GM21737 (cell line): ENCODE measurements around the gene TP53RK.

Experiments
- ATAC-seq: cut with Tn5 transposase; IDR thresholded peaks from one replicate; pipeline ENCODE4 v1.9.1; 2021; ENCODE audit warnings: mild to moderate bottlenecking, moderate library complexity; ENCODE audit not compliant: unreplicated experiment

The TP53RK gene

GRCh38 chr20:46641424-46641823 is 47.8 kb downstream of the TP53RK start:
- no peak for ATAC-seq

- ATAC-seq, result no peak
These were observed 48.5 kb downstream of the TP53RK start for GRCh38 chr20:46640536-46641311.

GRCh38 chr20:46640044-46640443 is 49.2 kb downstream of the TP53RK start:
- ATAC-seq, result no peak

- no peak for ATAC-seq
These were observed 49.7 kb downstream of the TP53RK start for GRCh38 chr20:46639587-46639986.

GRCh38 chr20:46638898-46639274 is 50.4 kb downstream of the TP53RK start:
- ATAC-seq, result no peak

- ATAC-seq, result no peak
These were observed 50.9 kb downstream of the TP53RK start for GRCh38 chr20:46638134-46638897.

GRCh38 chr20:46637427-46638133 is 51.7 kb downstream of the TP53RK start:
- ATAC-seq, result no peak

GRCh38 chr20:46637020-46637419 is 52.2 kb downstream of the TP53RK start:
- no peak for ATAC-seq

GRCh38 chr20:46636514-46636913 is 52.7 kb downstream of the TP53RK start:
- ATAC-seq, result no peak

- no peak for ATAC-seq
These were observed 53.6 kb downstream of the TP53RK start for GRCh38 chr20:46635514-46636136.

GRCh38 chr20:46634528-46634927 is 54.7 kb downstream of the TP53RK start:
- ATAC-seq, result no peak
